ENCODE data around the gene FOXJ3. TPM values are rescaled to one million over a fixed set of nuclear protein-coding genes. Genes with fewer than 3 reads are reported as not detected.

FOXJ3 gene
- total RNA-seq, 1 donor from 2014 or later, result 46.2 TPM

DNA sequence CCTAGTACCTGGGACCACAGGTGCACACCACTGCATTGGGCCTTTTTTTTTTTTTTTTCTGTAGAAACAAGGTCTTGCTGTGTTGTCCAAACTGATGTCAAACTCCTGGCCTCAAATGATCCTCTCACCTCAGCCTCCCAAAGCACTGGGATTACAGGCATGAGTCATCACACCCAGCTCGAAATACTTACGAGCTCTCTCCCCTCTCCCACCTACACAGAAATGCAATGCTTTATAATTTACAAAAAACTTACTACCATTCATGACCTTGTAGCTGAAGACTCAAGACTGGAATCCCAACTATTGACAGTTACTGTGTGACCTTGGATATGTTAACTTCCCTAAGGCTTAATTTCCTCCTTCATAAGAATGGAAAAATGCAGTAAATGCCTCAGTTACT lies 18.7 kb downstream of the FOXJ3 start:
- no peak for DNase-seq (ENCODE audit: low spot score)
- intact Hi-C loops (cut with DNase I), result no loop called here

DNA sequence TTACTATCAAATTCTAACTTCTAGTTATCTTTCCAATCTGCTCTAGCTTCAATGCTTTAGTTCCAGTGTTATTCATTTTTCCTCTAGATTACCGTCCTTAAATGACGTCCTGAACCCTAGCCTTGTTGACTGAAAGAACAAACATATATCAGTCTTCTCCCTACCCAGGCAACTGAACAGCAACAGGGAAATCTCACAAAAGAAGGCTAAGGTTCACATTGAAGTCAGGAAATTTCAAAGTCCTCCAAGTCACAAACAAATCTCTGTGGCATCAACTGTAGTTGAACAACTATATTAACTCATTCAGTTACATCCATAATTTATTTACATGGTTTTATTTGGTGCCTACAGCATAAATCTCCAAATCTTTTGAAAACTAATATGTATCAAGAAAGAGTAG lies 19.5 kb downstream of the FOXJ3 start:
- intact Hi-C loops (cut with DNase I), result no loop called here
- no peak for DNase-seq (ENCODE audit: low spot score)

DNA sequence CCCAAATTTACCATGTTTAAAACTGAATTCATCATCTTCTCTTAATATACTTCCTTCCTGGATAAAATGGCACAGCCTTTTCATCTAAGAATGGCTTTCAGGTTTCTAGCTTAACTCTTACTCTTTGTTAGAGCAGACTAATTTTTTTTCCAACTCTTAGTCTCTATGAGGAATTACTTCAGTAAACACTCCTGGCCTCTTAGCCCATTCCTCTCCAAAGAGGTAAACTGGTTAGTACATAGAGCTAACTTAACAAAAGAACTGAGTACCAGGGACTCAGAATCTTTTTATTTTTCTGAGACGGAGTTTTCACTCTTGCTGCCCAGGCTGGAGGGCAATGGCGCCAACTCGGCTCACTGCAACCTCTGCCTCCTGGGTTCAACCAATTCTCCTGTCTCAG lies 21.1 kb downstream of the FOXJ3 start:
- intact Hi-C loops (cut with DNase I), result no loop called here
- DNase-seq (ENCODE audit: low spot score), result no peak

DNA sequence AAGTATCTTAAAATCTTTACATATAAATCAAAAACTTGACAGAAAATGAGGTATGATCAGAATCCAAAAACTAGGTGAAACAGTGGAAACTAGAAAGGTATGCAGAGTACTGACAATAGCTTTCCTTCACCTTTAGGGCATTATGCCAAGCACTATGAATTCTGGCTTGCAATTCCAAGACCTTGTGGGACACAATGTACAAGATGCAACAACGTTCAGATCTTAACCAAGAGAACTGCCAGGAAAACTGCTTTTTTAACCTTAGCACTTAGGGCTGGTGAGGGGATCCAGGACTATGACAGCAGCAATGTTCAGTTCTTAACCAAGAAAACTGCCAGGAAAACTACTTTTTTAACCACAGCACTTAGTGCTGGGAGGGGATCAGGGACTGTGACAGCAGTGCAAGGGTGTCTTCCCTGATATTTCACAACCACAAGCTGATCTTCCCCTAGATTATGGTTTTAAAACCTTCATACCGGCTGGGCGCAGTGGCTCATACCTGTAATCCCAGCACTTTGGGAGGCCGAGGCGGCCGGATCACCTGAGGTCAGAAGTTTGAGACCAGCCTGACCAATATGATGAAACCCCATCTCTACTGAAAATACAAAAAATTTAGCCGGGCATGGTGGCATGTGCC lies 22.3 kb downstream of the FOXJ3 start:
- intact Hi-C loops (cut with DNase I), result no loop called here
- DNase-seq (ENCODE audit: low spot score), result no peak

DNA sequence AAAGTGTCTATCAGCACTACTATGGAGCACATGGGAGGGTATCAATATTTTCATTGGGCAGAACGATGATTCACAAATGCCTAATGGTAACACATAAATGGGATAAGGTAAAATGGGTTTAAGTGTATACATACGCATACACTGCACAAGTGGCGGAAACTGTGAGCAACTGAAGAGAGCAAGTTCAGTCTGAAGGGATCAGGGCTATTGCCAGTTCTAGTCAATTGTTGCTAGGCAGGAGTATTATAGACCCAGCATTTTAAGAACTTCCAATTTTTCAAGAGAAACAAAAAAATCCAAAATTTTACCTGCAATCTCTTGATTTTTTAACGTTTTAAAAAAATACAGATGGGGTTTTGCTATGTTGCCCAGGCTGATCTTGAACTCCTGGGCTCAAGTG lies 23.1 kb downstream of the FOXJ3 start:
- intact Hi-C loops (cut with DNase I), result no loop called here
- DNase-seq (ENCODE audit: low spot score), result no peak

DNA sequence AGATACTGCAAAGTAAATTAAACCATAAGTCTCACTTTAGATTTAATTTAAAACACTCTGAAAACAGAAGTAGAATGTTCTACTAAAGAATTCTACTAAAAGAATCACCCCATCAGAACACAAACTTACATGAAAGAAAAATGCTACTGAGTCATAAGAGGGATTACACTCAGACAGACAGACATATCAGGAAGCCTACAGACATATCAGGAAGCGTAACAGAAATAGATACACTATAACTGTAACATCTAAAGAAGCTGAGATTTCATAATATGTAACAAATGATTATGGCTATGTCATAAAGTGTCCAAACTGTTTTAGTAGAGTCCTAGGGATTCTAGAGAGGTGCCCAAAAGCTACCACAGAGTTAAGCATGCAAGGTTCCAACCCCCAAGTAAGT lies 23.9 kb downstream of the FOXJ3 start:
- DNase-seq (ENCODE audit: low spot score), result no peak
- intact Hi-C loops (cut with DNase I), result no loop called here

DNA sequence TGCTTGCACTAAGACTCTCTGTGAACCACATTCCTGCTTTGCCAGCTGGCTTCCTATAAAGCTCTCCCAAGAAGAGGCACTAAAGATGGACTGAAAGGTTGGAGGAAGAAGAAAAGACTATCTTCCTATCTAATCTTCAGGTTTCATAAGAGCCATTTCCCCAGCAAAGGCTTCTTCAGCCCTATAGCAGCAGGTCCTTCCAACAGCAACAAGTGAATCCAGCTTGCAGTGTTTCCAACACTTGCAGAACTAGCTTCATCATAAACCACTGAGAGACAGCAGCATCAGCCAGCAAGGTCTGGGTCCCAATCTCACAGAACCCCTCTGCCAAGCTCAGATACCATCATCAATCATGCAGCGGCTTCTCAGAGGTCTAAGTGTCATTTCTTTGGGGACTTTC lies 28.1 kb downstream of the FOXJ3 start:
- intact Hi-C loops (cut with DNase I), result no loop called here
- DNase-seq (ENCODE audit: low spot score), result no peak

DNA sequence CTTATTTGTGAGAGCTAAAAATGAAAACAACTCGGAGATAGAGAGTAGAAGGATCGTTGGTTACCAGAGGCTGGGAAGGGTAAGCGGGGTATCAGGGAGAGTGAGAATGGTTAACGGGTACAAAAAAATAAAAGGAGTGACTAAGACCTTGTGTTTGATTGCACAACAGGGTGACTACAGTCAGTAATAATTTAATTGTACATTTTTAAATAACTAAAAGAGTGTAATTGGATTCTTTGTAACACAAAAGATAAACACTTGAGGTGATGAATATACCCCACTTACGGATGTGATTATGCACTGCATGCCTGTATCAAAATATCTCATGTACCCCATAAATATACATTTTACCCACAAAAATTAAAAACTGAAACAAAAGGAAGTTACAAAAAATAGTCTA lies 29.4 kb downstream of the FOXJ3 start:
- intact Hi-C loops (cut with DNase I), result no loop called here
- no peak for DNase-seq (ENCODE audit: low spot score)

DNA sequence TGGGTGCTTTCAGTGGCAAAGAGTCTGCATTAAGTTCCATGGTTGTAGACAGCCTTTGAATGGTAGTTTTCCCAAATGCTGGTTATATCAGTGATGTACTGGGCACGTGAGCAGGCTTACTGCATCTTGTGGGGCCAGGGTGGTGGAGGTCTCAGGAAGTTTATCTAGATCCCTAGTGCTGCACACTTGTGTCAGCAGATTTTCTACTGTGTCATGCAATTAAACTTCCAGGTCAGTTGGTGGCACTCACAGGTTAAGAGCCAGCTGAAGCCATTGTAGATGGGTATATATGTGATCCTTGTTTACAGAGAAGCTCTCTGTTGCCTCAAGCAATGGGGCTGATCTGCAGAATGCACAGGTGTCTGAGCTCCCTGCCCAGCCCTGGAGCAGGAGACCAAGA lies 33.0 kb downstream of the FOXJ3 start:
- no peak for DNase-seq (ENCODE audit: low spot score)
- intact Hi-C loops (cut with DNase I), result no loop called here

DNA sequence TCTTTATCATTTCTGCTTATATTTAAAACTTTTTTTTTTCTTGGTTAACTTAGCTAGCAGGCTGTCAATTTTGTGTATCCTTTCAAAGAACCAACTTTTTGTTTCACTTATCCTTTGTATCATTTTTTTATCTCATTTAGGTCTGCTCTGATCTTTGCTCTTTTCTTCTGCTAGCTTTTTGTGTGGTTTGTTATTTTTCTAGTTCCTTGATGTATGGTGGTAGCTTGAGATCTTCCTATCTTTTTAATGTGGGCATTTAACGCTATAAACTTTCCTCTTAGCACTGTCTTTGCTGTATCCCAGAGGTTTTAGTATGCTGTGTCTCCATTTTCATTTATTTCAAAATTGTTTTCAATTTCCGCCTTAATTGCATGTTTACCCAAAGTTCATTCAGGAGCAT lies 36.5 kb downstream of the FOXJ3 start:
- intact Hi-C loops (cut with DNase I), result no loop called here
- no peak for DNase-seq (ENCODE audit: low spot score)

DNA sequence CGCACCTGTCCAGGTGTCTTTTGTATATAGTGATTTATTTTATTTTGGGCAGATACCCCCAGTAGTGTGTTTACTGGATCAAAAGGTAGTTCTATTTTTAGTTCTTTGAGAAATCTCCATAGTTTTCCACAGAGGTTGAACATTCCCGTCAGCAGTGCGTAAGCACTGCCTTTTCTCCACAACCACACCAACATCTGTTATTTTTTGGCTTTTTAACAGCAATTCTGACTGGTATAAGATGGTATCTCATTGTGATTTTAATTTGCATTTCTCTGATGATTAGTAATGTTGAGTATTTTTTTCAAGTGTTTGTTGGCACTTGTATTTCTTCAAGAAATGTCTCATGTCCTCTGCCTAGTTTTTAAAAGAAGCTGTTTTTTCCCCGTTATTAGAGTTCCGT lies 39.2 kb downstream of the FOXJ3 start:
- intact Hi-C loops (cut with DNase I), result no loop called here
- no peak for DNase-seq (ENCODE audit: low spot score)

DNA sequence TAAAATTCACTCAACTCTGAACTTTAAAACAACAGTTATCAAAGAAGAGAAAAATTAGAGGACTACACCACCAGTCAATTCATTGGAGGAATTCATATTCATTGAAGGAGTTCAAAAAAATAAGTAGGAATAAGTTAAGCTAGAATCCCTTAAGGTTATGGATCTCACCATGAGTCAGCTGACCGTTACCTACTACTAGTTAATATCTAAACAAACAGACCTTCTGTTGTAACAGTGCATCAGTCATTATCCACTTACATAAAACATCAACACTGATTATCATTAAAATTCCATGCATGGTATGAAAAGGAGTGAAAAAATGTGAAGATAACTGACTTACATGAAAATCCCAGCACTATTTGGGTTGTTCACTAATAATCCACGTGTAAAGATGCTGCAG lies 44.9 kb downstream of the FOXJ3 start:
- intact Hi-C loops (cut with DNase I), result no loop called here
- DNase-seq (ENCODE audit: low spot score), result no peak

DNA sequence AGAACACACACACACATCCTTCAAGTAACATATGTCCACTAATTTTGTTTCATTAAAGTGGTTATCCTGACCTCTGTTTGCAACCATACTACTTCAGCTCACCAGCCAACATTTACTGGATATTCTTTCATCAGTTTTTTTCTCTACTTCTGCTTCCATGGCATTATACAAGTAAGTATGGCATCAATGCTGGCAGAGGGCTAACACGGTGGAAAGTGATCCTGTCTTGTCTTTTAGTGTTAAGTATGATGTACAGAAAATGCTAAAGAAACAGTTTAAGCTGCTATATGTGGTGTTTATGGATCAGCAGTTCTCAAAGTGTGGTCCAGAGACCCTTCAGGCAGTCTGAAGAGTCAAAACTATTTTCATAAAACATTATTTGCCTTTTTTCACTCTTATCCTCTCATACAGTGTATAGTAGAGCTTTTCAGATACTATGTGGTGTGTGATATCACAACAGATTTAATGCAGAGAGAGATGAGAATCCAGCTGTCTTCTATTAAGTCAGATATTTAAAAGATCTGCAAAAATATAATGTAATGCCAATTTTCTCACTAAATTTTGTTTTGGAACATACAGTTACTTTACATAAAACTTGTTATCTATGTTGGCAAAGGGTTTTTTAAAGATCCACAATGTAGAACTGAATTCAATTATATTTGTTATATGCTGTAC lies 46.6 kb downstream of the FOXJ3 start:
- intact Hi-C loops (cut with DNase I), result no loop called here
- no peak for DNase-seq (ENCODE audit: low spot score)

DNA sequence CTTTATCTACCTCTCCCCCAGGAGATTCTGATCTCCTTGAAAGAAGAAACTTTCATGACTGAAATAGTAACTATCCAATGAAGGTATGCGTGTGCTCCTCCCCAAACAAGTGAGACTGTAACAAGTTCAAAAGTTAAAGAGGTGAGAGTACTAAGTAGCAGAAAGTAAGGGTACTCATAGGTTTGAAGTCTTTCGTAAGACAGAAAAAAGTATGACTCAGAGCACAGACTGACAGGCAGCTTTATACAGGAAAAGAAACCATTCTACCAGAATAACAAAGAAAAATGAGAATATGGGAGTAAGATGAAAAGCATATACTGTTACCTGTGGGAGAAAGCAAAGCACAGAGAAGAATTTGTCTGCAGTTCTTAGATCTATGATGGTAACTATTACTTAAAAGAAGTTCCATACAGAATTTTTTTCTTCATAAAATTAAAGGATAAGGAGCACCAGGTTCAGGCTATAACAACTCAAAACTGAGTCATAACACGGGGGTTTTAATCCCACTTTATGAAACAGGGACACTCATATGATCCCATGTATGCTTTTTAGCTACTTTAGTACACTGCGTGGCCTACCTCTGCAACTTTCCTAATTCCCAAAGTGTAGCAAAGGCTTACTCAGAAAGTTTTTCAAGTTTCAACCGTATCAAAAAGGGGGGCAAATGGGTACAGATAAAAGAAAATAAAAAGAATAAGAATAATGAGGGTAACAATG lies 52.0 kb downstream of the FOXJ3 start:
- intact Hi-C loops (cut with DNase I), result no loop called here
- DNase-seq (ENCODE audit: low spot score), result no peak

DNA sequence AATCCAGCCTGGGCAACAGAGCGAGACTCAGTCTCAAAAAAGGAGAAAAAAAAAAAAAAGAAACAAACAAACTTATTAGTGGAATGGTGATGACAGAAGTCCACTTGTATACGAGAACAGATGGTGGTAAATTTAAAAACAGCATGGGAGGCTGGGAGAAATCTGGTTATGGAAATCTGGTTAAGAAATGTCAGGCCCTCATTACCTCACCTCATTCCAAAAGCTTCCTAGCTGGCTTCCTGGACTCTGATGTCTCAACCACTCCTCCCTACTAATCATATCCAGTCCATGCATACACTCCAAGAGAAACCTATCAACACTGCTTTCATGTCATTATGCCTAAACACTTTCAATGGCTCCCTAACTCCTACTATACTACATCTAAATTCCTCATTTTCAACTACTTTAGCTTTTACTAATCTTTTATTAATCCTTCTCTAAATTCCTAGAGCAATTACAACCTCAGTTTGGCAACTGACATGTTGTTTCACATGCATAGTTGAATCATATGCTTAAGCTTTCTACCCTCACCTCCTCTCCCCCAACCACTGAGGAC lies 52.9 kb downstream of the FOXJ3 start:
- no peak for DNase-seq (ENCODE audit: low spot score)
- intact Hi-C loops (cut with DNase I), result no loop called here

DNA sequence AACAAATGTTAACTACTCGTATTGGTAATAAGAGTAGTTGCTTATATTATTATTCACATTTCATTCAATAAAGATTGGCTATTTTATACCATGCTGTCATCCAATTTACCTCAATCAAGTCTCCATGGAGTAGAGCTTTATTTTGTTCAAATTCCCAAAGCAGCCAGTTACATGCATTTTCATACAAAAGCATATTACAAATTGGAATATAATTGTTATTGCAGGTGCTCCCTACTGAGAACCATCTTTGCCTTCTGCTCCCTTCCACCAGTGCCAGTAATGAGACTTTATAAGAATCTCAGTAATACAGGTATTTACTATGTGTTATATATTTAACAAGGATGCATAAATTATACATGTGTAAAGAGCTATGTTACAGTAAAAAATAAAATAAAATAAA lies 54.2 kb downstream of the FOXJ3 start:
- DNase-seq (ENCODE audit: low spot score), result no peak
- intact Hi-C loops (cut with DNase I), result no loop called here

DNA sequence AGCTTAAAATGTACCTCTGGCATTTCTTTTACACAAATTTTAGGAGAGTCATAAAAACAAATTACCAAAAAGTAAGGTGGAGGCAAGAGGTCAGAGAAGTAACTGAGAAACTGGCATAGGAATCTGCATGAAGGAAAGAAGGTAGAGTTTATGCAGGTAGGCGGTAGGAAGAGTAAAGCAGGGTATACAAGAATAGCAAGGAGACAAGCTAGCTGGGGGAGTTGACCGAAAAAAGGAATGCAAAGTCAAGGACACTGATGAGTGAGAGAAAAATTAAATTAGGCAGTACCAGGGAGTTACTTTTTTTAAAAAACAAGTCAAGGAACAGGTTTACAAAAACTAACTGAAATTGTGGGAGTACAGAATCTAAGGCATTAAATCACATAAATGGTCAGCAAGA lies 56.0 kb downstream of the FOXJ3 start:
- intact Hi-C loops (cut with DNase I), result no loop called here
- no peak for DNase-seq (ENCODE audit: low spot score)

DNA sequence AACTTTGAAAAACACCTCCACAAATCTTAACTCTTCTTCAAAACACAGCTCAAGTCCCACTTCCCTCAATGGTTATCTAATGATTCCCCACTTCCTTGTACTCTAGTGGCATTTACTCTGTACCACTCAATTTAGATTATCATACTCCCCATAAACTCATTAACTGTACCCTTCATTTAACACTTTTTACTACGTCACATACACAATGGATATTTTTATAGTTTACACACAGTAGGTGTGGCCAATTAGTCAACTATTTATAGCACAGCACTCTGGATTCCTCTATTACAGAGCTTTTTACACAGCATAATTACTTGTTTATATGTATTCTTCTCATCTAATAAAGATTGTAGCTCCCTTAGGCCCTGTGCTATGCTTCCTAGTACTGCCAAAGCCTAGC lies 62.1 kb downstream of the FOXJ3 start:
- no peak for DNase-seq (ENCODE audit: low spot score)
- intact Hi-C loops (cut with DNase I), result no loop called here

DNA sequence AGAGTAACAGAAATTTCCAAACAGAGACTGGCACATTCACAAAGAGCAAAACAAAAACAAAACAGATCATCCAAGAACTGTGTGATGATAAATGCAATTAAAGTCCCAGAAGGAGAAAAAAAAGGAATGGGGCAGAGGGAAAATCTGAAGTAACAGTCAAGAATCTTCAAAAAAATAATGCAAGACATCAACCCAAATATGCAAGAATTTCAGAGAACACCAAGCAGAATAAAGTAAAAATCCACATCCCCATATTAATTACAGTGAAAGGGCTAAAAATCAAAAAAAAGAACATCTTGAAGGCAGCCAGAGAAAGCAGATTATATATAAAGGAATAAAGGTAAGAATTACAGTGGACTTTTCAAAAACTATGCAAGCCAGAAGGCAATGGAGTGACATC lies 67.1 kb downstream of the FOXJ3 start:
- intact Hi-C loops (cut with DNase I), result no loop called here
- DNase-seq (ENCODE audit: low spot score), result no peak

DNA sequence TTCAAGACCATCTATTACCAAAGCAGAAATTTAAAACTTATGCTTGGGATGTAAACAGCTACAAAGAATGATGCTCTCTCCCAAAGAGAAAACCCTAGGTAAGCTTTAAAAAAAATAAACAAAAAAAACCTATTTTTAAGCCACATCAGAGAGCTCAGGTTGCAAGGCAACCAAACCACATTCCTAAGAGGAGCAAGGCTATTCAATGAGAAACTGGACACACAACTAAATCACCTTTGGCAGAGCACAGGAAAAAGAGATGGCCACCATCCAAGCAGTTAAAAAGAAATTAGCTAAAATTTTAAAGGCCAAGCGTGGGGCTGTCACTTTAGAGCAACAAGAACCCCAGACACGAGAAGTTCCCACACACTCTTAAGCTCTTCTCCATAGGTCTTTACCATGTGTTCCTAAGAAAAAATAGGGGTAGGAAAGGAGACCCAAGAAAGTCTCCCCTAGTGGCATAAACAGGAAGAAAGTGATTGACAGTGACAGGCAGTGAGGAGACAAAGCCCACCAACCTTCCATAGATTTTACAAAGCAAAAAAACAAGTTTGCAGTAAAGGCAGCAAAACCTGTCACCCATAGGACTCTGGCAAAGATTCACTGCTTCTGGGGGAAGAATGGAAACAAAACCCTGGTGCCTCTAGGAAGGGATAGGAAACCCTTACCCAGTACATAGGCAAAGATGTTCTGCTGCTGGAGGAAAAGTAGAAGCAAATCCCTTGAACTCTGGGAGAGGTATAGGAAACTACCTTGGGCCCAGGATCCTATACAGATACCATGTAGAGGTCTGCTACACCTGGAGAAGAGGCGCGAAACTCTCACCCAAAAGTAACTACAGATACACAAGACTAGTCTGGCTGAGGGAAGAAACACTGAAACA lies 68.5 kb downstream of the FOXJ3 start:
- no peak for DNase-seq (ENCODE audit: low spot score)
- intact Hi-C loops (cut with DNase I), result no loop called here

All from cardiac septum (tissue), 1 donor.